ENCODE results near the gene GABRP. TPM values are rescaled to one million over a fixed set of nuclear protein-coding genes. Genes with fewer than 3 reads are reported as not detected.

GABRP gene
- total and polyA plus RNA-seq, 4 donors, result 0.08 to 0.17 TPM; not detected in 2

- Histone ChIP-seq H3K27ac (ENCODE audit: low read depth in 1 of 2, low read length in 2 of 2) (no peak overlapping the region), H3K9me3 (ENCODE audit: control insufficient read depth in 4 of 4, low read length in 3 of 4) (no peaks in the 10 kb centered on the region), H3K9ac (ENCODE audit: low read depth in 1 of 2, low read length in 2 of 2) (no peak overlapping the region), H3K4me1 (ENCODE audit: control insufficient read depth in 4 of 4, insufficient read depth in 4 of 4, low read length in 3 of 4) (no peaks in the 10 kb centered on the region), H3K27me3 (ENCODE audit: control insufficient read depth in 4 of 4, insufficient read depth in 4 of 4, low read length in 3 of 4) (no peaks in the 10 kb centered on the region), H3K4me3 (ENCODE audit: low read depth in 1 of 3, low read length in 3 of 3) (no peak overlapping the region), H3K36me3 (ENCODE audit: control insufficient read depth in 4 of 4, insufficient read depth in 3 of 4, low read depth in 1 of 4, low read length in 3 of 4) (no peaks in the 10 kb centered on the region)
- WGBS, result 82% methylated on average over 7 of the region's 7 CpGs
- no peak for DNase-seq (ENCODE audit: low spot score)
- TF ChIP-seq TAF1 (conservative IDR thresholded peaks at IDR 0.05) (no peak), REST (IDR thresholded peaks at IDR 0.05) (no peak), EGR1 (IDR thresholded peaks at IDR 0.05; ENCODE audit: low read depth in 2 of 2) (no peak), JUND (IDR thresholded peaks at IDR 0.05) (no peak), CTCF (IDR thresholded peaks at IDR 0.05; ENCODE audit: low read depth, low read length, missing input control) (no peak), SP1 (IDR thresholded peaks at IDR 0.05) (no peak), MAX (IDR thresholded peaks at IDR 0.05) (no peak), HNF4A (conservative IDR thresholded peaks at IDR 0.05) (no peak), NR2F2 (IDR thresholded peaks at IDR 0.05) (no peak), FOXA2 (IDR thresholded peaks at IDR 0.05) (no peak), HNF4G (IDR thresholded peaks at IDR 0.05) (no peak), YY1 (IDR thresholded peaks at IDR 0.05) (no peak), FOXA1 (IDR thresholded peaks at IDR 0.05) (no peak), GABPA (IDR thresholded peaks at IDR 0.05 in 1 of 2, conservative IDR thresholded peaks at IDR 0.05 in 1 of 2) (no peak), RXRA (IDR thresholded peaks at IDR 0.05) (no peak), ZBTB33 (IDR thresholded peaks at IDR 0.05) (no peak), ATF3 (IDR thresholded peaks at IDR 0.05) (no peak), RAD21 (IDR thresholded peaks at IDR 0.05) (no peak)
Observed at GRCh38 chr5:170761048-170761707, 22.3 kb upstream of the GABRP start.
